ENCODE measurements around the gene RRM2.
"Not testable (repeated sequence)": the region's sequence is repeated elsewhere in the genome, so short reads cannot be mapped to it uniquely, and the experiment has no call there.

The RRM2 gene

GRCh38 chr2:10089565-10090190 is 32.9 kb upstream of the RRM2 start:
- TF ChIP-seq CTCF (IDR thresholded peaks at IDR 0.05; ENCODE audit: low read depth, low read length): no peak
- H3K4me3 ChIP-seq (replicated peaks in 1 of 2; ENCODE audit: low read depth in 2 of 2, low read length in 2 of 2): no peak overlapping the region
- no peak for DNase-seq (ENCODE audit: low read depth in 2 of 2)

- TF ChIP-seq CTCF (IDR thresholded peaks at IDR 0.05; ENCODE audit: low read depth, low read length): no peak
- H3K4me3 ChIP-seq (replicated peaks in 1 of 2; ENCODE audit: low read depth in 2 of 2, low read length in 2 of 2): peak overlapping the region in 1 of 2 donors; percentile 22
- no peak for DNase-seq (ENCODE audit: low read depth in 2 of 2)
Observed at GRCh38 chr2:10091182-10091888, 31.2 kb upstream of the RRM2 start.

GRCh38 chr2:10091889-10092244 is 30.7 kb upstream of the RRM2 start:
- not testable (repeated sequence) for H3K4me3 ChIP-seq (replicated peaks in 1 of 2; ENCODE audit: low read depth in 2 of 2, low read length in 2 of 2); DNase-seq (ENCODE audit: low read depth in 2 of 2)

- no peak overlapping the region for H3K4me3 ChIP-seq (replicated peaks in 1 of 2; ENCODE audit: low read depth in 2 of 2, low read length in 2 of 2)
- TF ChIP-seq CTCF (IDR thresholded peaks at IDR 0.05; ENCODE audit: low read depth, low read length): no peak
- no peak for DNase-seq (ENCODE audit: low read depth in 2 of 2)
Observed at GRCh38 chr2:10094271-10094814, 28.2 kb upstream of the RRM2 start.

GRCh38 chr2:10095175-10095574 is 27.4 kb upstream of the RRM2 start:
- H3K4me3 ChIP-seq (replicated peaks in 1 of 2; ENCODE audit: low read depth in 2 of 2, low read length in 2 of 2): no peak overlapping the region
- TF ChIP-seq CTCF (IDR thresholded peaks at IDR 0.05; ENCODE audit: low read depth, low read length): no peak
- no peak for DNase-seq (ENCODE audit: low read depth in 2 of 2)

- TF ChIP-seq CTCF (IDR thresholded peaks at IDR 0.05; ENCODE audit: low read depth, low read length): no peak
- H3K4me3 ChIP-seq (replicated peaks in 1 of 2; ENCODE audit: low read depth in 2 of 2, low read length in 2 of 2): no peak overlapping the region
- no peak for DNase-seq (ENCODE audit: low read depth in 2 of 2)
Observed at GRCh38 chr2:10096641-10097040, 25.9 kb upstream of the RRM2 start.

GRCh38 chr2:10097352-10098148 is 25.0 kb upstream of the RRM2 start:
- peak; percentile 59 to 69 for DNase-seq (ENCODE audit: low read depth in 2 of 2)
- H3K4me3 ChIP-seq (replicated peaks in 1 of 2; ENCODE audit: low read depth in 2 of 2, low read length in 2 of 2): no peak overlapping the region
- TF ChIP-seq CTCF (IDR thresholded peaks at IDR 0.05; ENCODE audit: low read depth, low read length): peak; percentile 98

All from cardiac fibroblast (primary cell).